Stomach smooth muscle (tissue), 2 donors: Measurements from ENCODE around the gene POLD2.

Experiments used
- H3K27ac ChIP-seq: one replicate; pipeline ENCODE4 v1.7.0; 2013; ENCODE audit warnings: mild to moderate bottlenecking, low read length, inconsistent platforms
- H3K27me3 ChIP-seq, 2 donors: one replicate each; pipeline ENCODE4 v1.7.0; 2013; ENCODE audit warnings: low read length in 2 of 2; ENCODE audit not compliant: insufficient read depth in 2 of 2, control insufficient read depth in 1 of 2
- H3K36me3 ChIP-seq, 2 donors: one replicate each; pipeline ENCODE4 v1.7.0; 2013; ENCODE audit warnings: low read length in 2 of 2; ENCODE audit not compliant: control insufficient read depth in 2 of 2, insufficient read depth in 2 of 2
- H3K4me1 ChIP-seq: one replicate; pipeline ENCODE4 v1.7.0; 2013; ENCODE audit warnings: low read length; ENCODE audit not compliant: control insufficient read depth, insufficient read depth
- H3K4me3 ChIP-seq, 2 donors: one replicate each; pipeline ENCODE4 v1.7.0; 2013; ENCODE audit warnings: low read length in 2 of 2
- H3K9ac ChIP-seq, 2 donors: one replicate each; pipeline ENCODE4 v1.7.0; 2013; ENCODE audit warnings: low read length in 2 of 2, mild to moderate bottlenecking in 1 of 2
- H3K9me3 ChIP-seq, 2 donors: one replicate each; pipeline ENCODE4 v1.7.0; 2013; ENCODE audit warnings: low read length in 2 of 2; ENCODE audit not compliant: control insufficient read depth in 2 of 2
- donor health status: healthy.
- donor health status: Pancreatic carcinoma.

The POLD2 gene

DNA sequence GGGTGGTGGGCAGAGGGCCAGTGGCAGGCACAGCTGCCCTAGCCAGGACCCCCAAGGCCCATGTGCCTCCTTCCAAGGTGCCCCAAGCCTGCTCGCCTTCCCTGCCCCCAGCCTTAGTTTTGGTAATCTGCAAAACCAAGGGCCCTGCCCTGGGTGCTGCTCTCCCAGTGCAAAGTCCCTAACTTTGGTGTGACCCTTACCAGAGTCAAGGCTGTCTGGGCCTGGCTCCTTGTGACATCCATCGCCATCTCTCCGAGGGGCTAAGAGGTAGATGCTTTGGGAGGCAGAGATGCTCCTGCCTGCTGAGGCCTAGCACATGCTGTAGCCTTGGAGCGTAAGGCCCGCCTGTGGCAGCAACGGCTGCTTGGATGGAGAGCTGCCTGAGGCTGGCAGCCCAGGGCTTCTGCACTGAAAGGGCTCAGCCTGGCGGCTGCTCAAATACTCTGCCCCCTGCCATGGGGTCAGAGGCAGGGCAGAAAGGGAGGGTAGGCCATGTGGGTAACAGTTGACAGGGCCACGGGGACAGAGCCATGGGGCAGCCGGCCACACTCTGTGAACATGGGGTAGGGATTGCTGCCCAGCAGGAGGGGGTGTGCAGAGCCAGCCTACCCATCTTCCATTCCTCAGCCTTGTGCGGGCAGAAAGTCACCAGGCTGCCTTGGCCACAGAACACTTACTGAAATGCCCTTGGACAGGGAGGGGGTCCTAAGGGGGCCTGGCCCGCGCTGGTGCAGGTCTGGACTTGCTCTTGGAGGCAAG lies 35.7 kb upstream of the POLD2 start:
- H3K9me3 ChIP-seq = no peaks in the 10 kb centered on the region
- H3K4me1 ChIP-seq = no peaks in the 10 kb centered on the region
- no peaks in the 10 kb centered on the region for H3K36me3 ChIP-seq
- H3K27ac ChIP-seq = no peak overlapping the region
- no peak overlapping the region for H3K4me3 ChIP-seq
- peaks cover 0 to 2% of the 10 kb centered on the region in 2 donors for H3K27me3 ChIP-seq
- no peak overlapping the region for H3K9ac ChIP-seq

DNA sequence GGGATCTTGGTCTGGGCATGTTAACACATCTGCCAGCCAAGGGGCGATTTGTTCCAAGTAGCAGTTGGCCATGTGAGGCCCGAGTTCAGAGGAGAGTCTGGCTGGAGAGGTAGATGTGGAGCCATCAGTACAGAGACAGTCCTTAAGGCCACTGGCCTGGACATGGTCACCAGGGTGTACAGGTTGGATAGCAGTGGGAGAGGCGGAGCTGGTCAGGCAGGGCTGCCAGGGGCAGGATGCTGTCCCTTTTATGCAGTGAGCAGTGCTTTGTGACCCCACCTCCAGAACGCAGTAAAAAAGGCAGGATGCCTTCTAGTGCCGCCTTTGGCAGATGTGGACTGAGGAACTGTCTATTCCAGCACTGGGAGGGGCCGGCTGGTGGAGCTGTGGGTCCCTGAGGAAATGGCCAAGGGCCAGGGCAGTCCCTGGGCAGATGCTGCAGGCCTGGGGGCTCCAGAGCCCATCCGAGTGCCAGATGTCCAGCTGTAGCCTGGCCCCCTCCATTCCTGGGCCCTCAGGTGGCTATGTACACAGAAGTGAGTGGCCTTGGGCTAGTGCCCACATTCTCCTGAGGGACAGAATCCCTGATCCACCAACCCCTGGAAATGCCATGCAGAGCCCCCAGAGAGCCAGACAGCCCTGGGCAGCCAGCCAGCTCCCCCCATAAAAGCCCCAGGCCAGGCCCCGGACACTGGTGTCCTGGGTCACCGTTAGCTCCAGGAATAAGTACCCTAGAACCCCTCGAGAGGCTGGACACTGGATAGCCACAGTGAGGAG lies 34.9 kb upstream of the POLD2 start:
- H3K9ac ChIP-seq = no peak overlapping the region

GRCh38 chr7:44157116-44158080 lies 34.0 kb upstream of the POLD2 start:
- Histone ChIP-seq H3K27ac (no peak overlapping the region), H3K9me3 (no peaks in the 10 kb centered on the region), H3K4me1 (no peaks in the 10 kb centered on the region), H3K9ac (no peak overlapping the region), H3K27me3 (no peaks in the 10 kb centered on the region), H3K36me3 (no peaks in the 10 kb centered on the region), H3K4me3 (no peak overlapping the region)

More for the DNA sequence above, 34.9 kb upstream of the POLD2 start:
- no peaks in the 10 kb centered on the region for H3K4me1 ChIP-seq
- no peak overlapping the region for H3K4me3 ChIP-seq
- H3K27me3 ChIP-seq = peaks cover 0 to 2% of the 10 kb centered on the region in 2 donors
- H3K36me3 ChIP-seq = no peaks in the 10 kb centered on the region
- no peaks in the 10 kb centered on the region for H3K9me3 ChIP-seq
- H3K27ac ChIP-seq = no peak overlapping the region

GRCh38 chr7:44156453-44157010 lies 33.2 kb upstream of the POLD2 start:
- Histone ChIP-seq H3K27me3 (no peaks in the 10 kb centered on the region), H3K4me1 (no peaks in the 10 kb centered on the region), H3K9ac (no peak overlapping the region), H3K4me3 (no peak overlapping the region), H3K36me3 (no peaks in the 10 kb centered on the region), H3K9me3 (no peaks in the 10 kb centered on the region), H3K27ac (no peak overlapping the region)

DNA sequence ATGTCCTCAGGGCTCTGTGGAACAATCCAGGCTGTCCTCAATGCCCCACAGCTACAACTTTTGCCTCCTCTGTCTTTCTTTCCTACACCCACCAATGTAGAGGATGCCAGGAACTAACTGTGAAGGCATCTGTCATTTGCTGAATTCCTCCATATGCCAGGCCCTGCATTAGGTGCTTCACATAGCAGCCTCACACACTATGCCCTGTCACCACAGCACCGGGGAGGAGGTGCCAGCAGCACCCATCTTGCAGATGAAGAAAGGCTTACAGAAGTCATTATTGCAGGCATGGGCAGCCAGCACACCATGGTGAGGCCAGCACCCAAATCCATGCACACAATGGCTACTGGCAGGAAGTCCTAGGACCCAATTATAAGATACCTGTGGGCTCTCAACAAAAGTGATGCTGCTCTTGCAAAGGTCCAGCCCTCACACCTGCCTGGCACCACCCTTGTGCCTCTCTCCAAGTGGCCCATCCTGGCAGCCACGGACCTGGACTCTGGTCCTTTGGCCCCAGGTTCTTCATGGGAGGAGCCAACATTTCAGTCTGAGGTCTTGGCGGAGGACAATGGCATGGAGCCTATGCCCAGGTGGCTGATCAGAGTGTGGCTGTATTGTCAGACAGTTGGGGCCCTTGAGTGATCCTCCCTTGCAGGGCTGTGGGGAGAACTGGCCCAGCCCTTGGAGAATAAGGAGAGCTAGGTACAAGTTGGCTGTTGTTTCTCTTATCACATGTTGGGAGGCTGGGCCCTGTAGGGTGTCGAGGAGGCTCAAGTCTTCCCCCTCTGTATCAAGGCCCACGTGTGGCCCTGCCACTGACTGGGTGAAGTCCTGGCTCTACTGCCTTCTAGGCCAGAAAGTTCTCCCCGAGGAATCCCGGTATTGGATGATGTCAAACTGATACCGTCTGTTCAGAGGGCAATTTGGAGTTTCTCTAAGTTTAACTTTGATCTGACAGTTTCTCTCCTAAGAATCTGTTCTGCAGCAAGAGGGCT lies 32.1 kb upstream of the POLD2 start:
- Histone ChIP-seq H3K9me3 (no peaks in the 10 kb centered on the region), H3K27me3 (no peaks in the 10 kb centered on the region), H3K36me3 (no peaks in the 10 kb centered on the region), H3K9ac (no peak overlapping the region), H3K4me1 (no peaks in the 10 kb centered on the region), H3K27ac (no peak overlapping the region), H3K4me3 (no peak overlapping the region)

GRCh38 chr7:44154703-44155102 lies 31.4 kb upstream of the POLD2 start:
- Histone ChIP-seq H3K9me3 (no peaks in the 10 kb centered on the region), H3K27me3 (no peaks in the 10 kb centered on the region), H3K4me3 (no peak overlapping the region), H3K27ac (no peak overlapping the region), H3K36me3 (no peaks in the 10 kb centered on the region), H3K9ac (no peak overlapping the region), H3K4me1 (no peaks in the 10 kb centered on the region)

- Histone ChIP-seq H3K9me3 (no peaks in the 10 kb centered on the region), H3K27me3 (no peaks in the 10 kb centered on the region), H3K9ac (no peak overlapping the region), H3K36me3 (no peaks in the 10 kb centered on the region), H3K27ac (no peak overlapping the region), H3K4me1 (no peaks in the 10 kb centered on the region), H3K4me3 (no peak overlapping the region)
Measured at GRCh38 chr7:44153948-44154335, 30.6 kb upstream of the POLD2 start.

DNA sequence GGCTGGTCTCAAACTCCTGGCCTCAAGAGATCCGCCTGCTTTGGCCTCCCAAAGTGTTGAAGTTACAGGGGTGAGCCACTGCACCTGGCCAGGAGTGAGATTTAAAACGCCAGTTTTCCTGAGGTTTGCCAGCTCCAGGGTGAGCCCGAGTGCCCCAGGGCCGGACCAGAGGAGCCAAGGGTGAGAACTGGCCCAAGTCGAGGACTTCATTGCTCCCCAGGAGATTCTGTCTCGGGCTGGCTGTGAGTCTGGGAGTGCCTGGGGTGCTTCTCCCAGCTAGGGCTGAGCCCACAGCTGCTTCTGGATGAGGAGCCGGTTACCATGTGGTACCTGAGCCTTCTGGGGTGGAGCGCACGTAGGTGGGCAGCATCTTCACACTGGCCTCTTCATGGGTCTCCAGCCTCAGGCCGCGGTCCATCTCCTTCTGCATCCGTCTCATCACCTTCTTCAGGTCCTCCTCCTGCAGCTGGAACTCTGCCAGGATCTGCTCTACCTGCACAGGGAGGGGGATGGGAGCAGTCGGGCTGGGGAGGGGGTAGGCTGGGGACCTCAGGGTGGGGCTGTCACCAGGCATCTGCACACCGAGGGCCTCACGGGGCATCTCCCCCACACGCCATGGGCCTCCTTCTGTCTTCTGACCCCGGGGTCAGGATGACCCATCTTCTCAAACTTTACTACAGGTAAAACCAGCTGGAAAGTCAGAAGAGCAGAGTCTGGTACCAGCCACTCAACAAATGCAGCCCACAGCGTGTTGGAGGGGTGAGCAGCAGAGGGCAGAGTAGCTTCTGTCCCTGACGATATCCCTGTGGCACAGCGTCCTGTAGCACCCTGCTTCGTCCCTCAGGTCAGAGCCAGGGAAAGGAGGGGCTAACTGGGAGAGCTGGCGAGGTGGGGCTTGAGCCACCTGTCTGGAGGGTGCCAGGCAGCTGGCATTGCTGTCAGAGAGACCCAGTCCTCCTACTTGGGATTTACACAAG lies 29.9 kb upstream of the POLD2 start:
- H3K27ac ChIP-seq = no peak overlapping the region
- no peaks in the 10 kb centered on the region for H3K36me3 ChIP-seq
- H3K9ac ChIP-seq = no peak overlapping the region
- no peaks in the 10 kb centered on the region for H3K27me3 ChIP-seq
- no peaks in the 10 kb centered on the region for H3K4me1 ChIP-seq
- H3K9me3 ChIP-seq = no peaks in the 10 kb centered on the region
- H3K4me3 ChIP-seq = no peak overlapping the region

DNA sequence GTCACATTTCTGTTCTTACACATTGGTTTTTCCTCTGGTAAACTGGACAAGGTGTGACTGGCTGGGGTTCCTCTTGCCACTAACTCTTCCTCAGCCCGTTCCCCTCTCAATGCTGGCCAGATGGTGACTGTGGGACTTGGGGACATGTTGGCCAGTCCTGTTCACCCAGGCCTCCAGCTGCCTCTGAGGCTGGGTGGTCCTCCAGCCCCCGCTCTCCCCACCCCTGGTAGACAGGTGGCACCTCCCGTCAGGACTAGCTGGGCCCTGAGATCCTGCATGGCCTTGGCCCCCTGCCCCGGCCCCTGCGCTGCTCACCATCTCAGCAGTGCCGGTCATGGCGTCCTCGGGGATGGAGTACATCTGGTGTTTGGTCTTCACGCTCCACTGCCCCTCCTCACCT lies 28.6 kb upstream of the POLD2 start:
- Histone ChIP-seq H3K27ac (no peak overlapping the region), H3K4me3 (no peak overlapping the region), H3K4me1 (no peaks in the 10 kb centered on the region), H3K36me3 (no peaks in the 10 kb centered on the region), H3K27me3 (no peaks in the 10 kb centered on the region), H3K9me3 (no peaks in the 10 kb centered on the region), H3K9ac (no peak overlapping the region)
